ENCODE measurements around the gene IDH3B.

GRCh38 chr20:2690718-2691117, 26.7 kb upstream of the IDH3B start:
- TF ChIP-seq CTCF (IDR thresholded peaks at IDR 0.05; ENCODE audit: low read depth, low read length) (no peak), EZH2phosphoT487 (IDR thresholded peaks at IDR 0.05; ENCODE audit: low read depth) (no peak)
